Kidney (tissue), 14 donors: Measurements from ENCODE around the gene RPAP3. TPM values are rescaled to one million over a fixed set of nuclear protein-coding genes. Genes with fewer than 3 reads are reported as not detected.

Source experiments
- DNase-seq, 5 donors: peaks; one replicate each; pipeline ENCODE4 v3.0.0-alpha.2; 2013 to 2020
- FAIRE-seq: peaks from 2 replicates; lab custom pipeline; 2012; peaks lifted over from hg19 to GRCh38; lab: Jason Lieb, UNC
- H3K27ac ChIP-seq, 2 donors: one replicate each; pipeline ENCODE4 v1.7.0; 2013; ENCODE audit warnings: low read depth in 2 of 2, low read length in 2 of 2, inconsistent platforms in 1 of 2
- H3K27me3 ChIP-seq: one replicate; pipeline ENCODE4 v1.7.1; 2013; ENCODE audit warnings: low read length, inconsistent platforms; ENCODE audit not compliant: control insufficient read depth, insufficient read depth
- H3K36me3 ChIP-seq, 3 donors: one replicate each; pipeline versions ENCODE4 v1.7.0 to v1.7.1; 2013; ENCODE audit warnings: low read length in 3 of 3, control low read depth in 1 of 3, inconsistent platforms in 1 of 3; ENCODE audit not compliant: insufficient read depth in 3 of 3, control insufficient read depth in 2 of 3
- H3K4me1 ChIP-seq, 3 donors: one replicate each; pipeline versions ENCODE4 v1.7.0 to v1.7.1; 2013; ENCODE audit warnings: low read length in 3 of 3, inconsistent platforms in 1 of 3, low read depth in 1 of 3; ENCODE audit not compliant: control insufficient read depth in 2 of 3, insufficient read depth in 2 of 3
- H3K4me3 ChIP-seq, 3 donors: one replicate each; pipeline versions ENCODE4 v1.7.0 to v1.8.1; 2013; ENCODE audit warnings: low read length in 3 of 3, control low read depth in 1 of 3, inconsistent platforms in 1 of 3
- H3K9ac ChIP-seq, 3 donors: one replicate each; pipeline versions ENCODE4 v1.7.0 to v1.7.1; 2013; ENCODE audit warnings: low read length in 3 of 3, control low read depth in 1 of 3, inconsistent platforms in 1 of 3
- H3K9me3 ChIP-seq, 3 donors: one replicate each; pipeline versions ENCODE4 v1.7.0 to v1.7.1; 2013; ENCODE audit warnings: low read length in 3 of 3, control low read depth in 1 of 3, inconsistent platforms in 1 of 3; ENCODE audit not compliant: control insufficient read depth in 2 of 3, insufficient read depth in 1 of 3
- CTCF ChIP-seq: IDR thresholded peaks from 3 replicates; pipeline ENCODE4 v1.5.1; 2012; ENCODE audit warnings: mild to moderate bottlenecking, moderate library complexity, borderline replicate concordance; ENCODE audit not compliant: insufficient read depth; ENCODE audit errors: extremely low read depth
- intact Hi-C: fragments of 100-400 bp; cut with DNase I; formaldehyde crosslinking; loops from one replicate; pipeline ENCODE4 v1.11.1; 2022
- polyA plus RNA-seq: library from polyadenylated mRNA; stranded (reverse); fragments of 350-450 nt; fragmentation: Illumina TruSeq; extraction: RNeasy Lipid Tissue Mini Kit (QIAGEN cat#74804); gene quantifications from one replicate; pipeline ENCODE4 v1.2.3, GENCODE V29; 2014; ENCODE audit warnings: low read depth, low replicate concordance; ENCODE audit not compliant: insufficient read depth
- total RNA-seq: library from RNA; stranded (reverse); fragmentation: NEBNext Ultra II Directional; extraction: Animal tissue kit (Norgen Biotek cat#: 25700); gene quantifications from one replicate; pipeline ENCODE4 v1.2.1, GENCODE V29; 2021
- donor health status: control.
- donor health status: control.
- donor health status: control.
- donor health status: control.
- donor health status: control.
- donor health status: DM: yes; HTN: yes; CAD: no.
- donor health status: Normal renal cell carcinoma (clear cell type).

The RPAP3 gene
- total and polyA plus RNA-seq, 2 donors from 2014 or later = 15.6 to 20.6 TPM

- no peak for FAIRE-seq
- intact Hi-C loops = no loop called here
Observed at GRCh38 chr12:47733142-47733541, 27.3 kb upstream of the RPAP3 start.

GRCh38 chr12:47732504-47732903 lies 26.7 kb upstream of the RPAP3 start:
- no peaks in the 10 kb centered on the region for H3K9me3 ChIP-seq
- no peak overlapping the region for H3K27ac ChIP-seq
- H3K4me3 ChIP-seq = no peak overlapping the region
- DNase-seq (no peak), FAIRE-seq (no peak)
- H3K36me3 ChIP-seq = peaks cover 0 to 3% (median 0%) of the 10 kb centered on the region in 3 donors
- H3K4me1 ChIP-seq = peaks cover 4 to 31% (median 14%) of the 10 kb centered on the region in 3 donors
- H3K27me3 ChIP-seq = no peaks in the 10 kb centered on the region
- intact Hi-C loops = no loop called here
- H3K9ac ChIP-seq = no peak overlapping the region
- no peak for TF ChIP-seq CTCF

More at GRCh38 chr12:47733142-47733541, 27.3 kb upstream of the RPAP3 start:
- no peak for DNase-seq
- H3K9me3 ChIP-seq = no peaks in the 10 kb centered on the region
- H3K9ac ChIP-seq = no peak overlapping the region
- H3K4me1 ChIP-seq = peaks cover 4 to 35% (median 14%) of the 10 kb centered on the region in 3 donors
- H3K4me3 ChIP-seq = no peak overlapping the region
- H3K36me3 ChIP-seq = peaks cover 0 to 3% (median under 1%) of the 10 kb centered on the region in 3 donors
- no peak overlapping the region for H3K27ac ChIP-seq
- H3K27me3 ChIP-seq = no peaks in the 10 kb centered on the region
- no peak for TF ChIP-seq CTCF

- H3K9ac ChIP-seq = no peak overlapping the region
- H3K4me3 ChIP-seq = no peak overlapping the region
- DNase-seq (no peak), FAIRE-seq (no peak)
- H3K27me3 ChIP-seq = no peaks in the 10 kb centered on the region
- no peaks in the 10 kb centered on the region for H3K9me3 ChIP-seq
- peaks cover 0 to 3% (median 0%) of the 10 kb centered on the region in 3 donors for H3K36me3 ChIP-seq
- no peak for TF ChIP-seq CTCF
- intact Hi-C loops = no loop called here
- H3K4me1 ChIP-seq = peaks cover 4 to 23% (median 14%) of the 10 kb centered on the region in 3 donors
- H3K27ac ChIP-seq = no peak overlapping the region
Observed at GRCh38 chr12:47731723-47732122, 25.9 kb upstream of the RPAP3 start.

GRCh38 chr12:47730341-47730744 lies 24.5 kb upstream of the RPAP3 start:
- FAIRE-seq (no peak), DNase-seq (no peak)
- no peaks in the 10 kb centered on the region for H3K27me3 ChIP-seq
- no peak overlapping the region for H3K27ac ChIP-seq
- H3K4me3 ChIP-seq = no peak overlapping the region
- no peak overlapping the region for H3K9ac ChIP-seq
- peaks cover 4 to 10% (median 5%) of the 10 kb centered on the region in 3 donors for H3K4me1 ChIP-seq
- intact Hi-C loops = no loop called here
- no peaks in the 10 kb centered on the region for H3K9me3 ChIP-seq
- H3K36me3 ChIP-seq = no peaks in the 10 kb centered on the region
- TF ChIP-seq CTCF = no peak
